ENCODE measurements around the gene GABPB2. TPM values are rescaled to one million over a fixed set of nuclear protein-coding genes. Genes with fewer than 3 reads are reported as not detected.

The GABPB2 gene
- total and polyA plus RNA-seq, 2 donors from 2014 or later = 4.7 to 20.5 TPM

GRCh38 chr1:151135433-151136385 lies 65.1 kb downstream of the GABPB2 start:
- FAIRE-seq = no peak
- Histone ChIP-seq H3K4me1 (ENCODE audit: control insufficient read depth in 2 of 3, insufficient read depth in 2 of 3, low read depth in 1 of 3, low read length in 3 of 3) (peaks cover 0 to under 1% (median 0%) of the 10 kb centered on the region in 3 donors), H3K4me3 (ENCODE audit: low read length in 3 of 3) (no peak overlapping the region), H3K27ac (ENCODE audit: low read depth in 2 of 2, low read length in 2 of 2) (no peak overlapping the region), H3K9me3 (ENCODE audit: control insufficient read depth in 2 of 3, insufficient read depth in 1 of 3, low read length in 3 of 3) (no peaks in the 10 kb centered on the region), H3K27me3 (ENCODE audit: control insufficient read depth, insufficient read depth, low read length) (no peaks in the 10 kb centered on the region), H3K36me3 (ENCODE audit: control insufficient read depth in 2 of 3, insufficient read depth in 3 of 3, low read length in 3 of 3) (peaks cover 0 to 24% (median 4%) of the 10 kb centered on the region in 3 donors), H3K9ac (ENCODE audit: low read length in 3 of 3) (no peak overlapping the region)
- no peak for TF ChIP-seq CTCF (IDR thresholded peaks at IDR 0.05; ENCODE audit: borderline replicate concordance, extremely low read depth, insufficient read depth)
- intact Hi-C loops (cut with DNase I) = no loop called here
- DNase-seq = peak in 1 of 5 donors; percentile 29

- intact Hi-C loops (cut with DNase I) = no loop called here
- Histone ChIP-seq H3K9ac (ENCODE audit: low read length in 3 of 3) (no peak overlapping the region), H3K36me3 (ENCODE audit: control insufficient read depth in 2 of 3, insufficient read depth in 3 of 3, low read length in 3 of 3) (peaks cover 0 to 24% (median 4%) of the 10 kb centered on the region in 3 donors), H3K4me1 (ENCODE audit: control insufficient read depth in 2 of 3, insufficient read depth in 2 of 3, low read depth in 1 of 3, low read length in 3 of 3) (peaks cover 0 to 5% (median 0%) of the 10 kb centered on the region in 3 donors), H3K4me3 (ENCODE audit: low read length in 3 of 3) (no peak overlapping the region), H3K27me3 (ENCODE audit: control insufficient read depth, insufficient read depth, low read length) (no peaks in the 10 kb centered on the region), H3K27ac (ENCODE audit: low read depth in 2 of 2, low read length in 2 of 2) (no peak overlapping the region), H3K9me3 (ENCODE audit: control insufficient read depth in 2 of 3, insufficient read depth in 1 of 3, low read length in 3 of 3) (no peaks in the 10 kb centered on the region)
- FAIRE-seq = no peak
- DNase-seq = no peak
- TF ChIP-seq CTCF (IDR thresholded peaks at IDR 0.05; ENCODE audit: borderline replicate concordance, extremely low read depth, insufficient read depth) = no peak
Observed at GRCh38 chr1:151137789-151138188, 67.2 kb downstream of the GABPB2 start.

- DNase-seq (peak in 1 of 5 donors; percentile 43), FAIRE-seq (no peak)
- Histone ChIP-seq H3K9me3 (ENCODE audit: control insufficient read depth in 2 of 3, insufficient read depth in 1 of 3, low read length in 3 of 3) (no peaks in the 10 kb centered on the region), H3K27ac (ENCODE audit: low read depth in 2 of 2, low read length in 2 of 2) (no peak overlapping the region), H3K4me3 (ENCODE audit: low read length in 3 of 3) (no peak overlapping the region), H3K9ac (ENCODE audit: low read length in 3 of 3) (no peak overlapping the region), H3K4me1 (ENCODE audit: control insufficient read depth in 2 of 3, insufficient read depth in 2 of 3, low read depth in 1 of 3, low read length in 3 of 3) (peaks cover 0 to 30% (median 16%) of the 10 kb centered on the region in 3 donors), H3K27me3 (ENCODE audit: control insufficient read depth, insufficient read depth, low read length) (no peaks in the 10 kb centered on the region), H3K36me3 (ENCODE audit: control insufficient read depth in 2 of 3, insufficient read depth in 3 of 3, low read length in 3 of 3) (peaks cover 0 to 2% (median 0%) of the 10 kb centered on the region in 3 donors)
- intact Hi-C loops (cut with DNase I) = no loop called here
- no peak for TF ChIP-seq CTCF (IDR thresholded peaks at IDR 0.05; ENCODE audit: borderline replicate concordance, extremely low read depth, insufficient read depth)
Observed at GRCh38 chr1:151142411-151143056, 72.0 kb downstream of the GABPB2 start.

All from kidney (tissue), 14 donors.